IMR-90 (cell line): ENCODE data around the gene PDGFC. TPM values are rescaled to one million over a fixed set of nuclear protein-coding genes. Genes with fewer than 3 reads are reported as not detected.

ENCODE experiments used
- ATAC-seq: fragments of 200-7000 bp; cut with Tn5 transposase; 2 replicates; pipeline ENCODE4 v1.9.1; 2020; ENCODE audit warnings: low read depth, mild to moderate bottlenecking, moderate library complexity
- BruUV-seq: library from RNA; stranded (reverse); fragments of 400-500 nt; replicated peaks from 2 replicates; lab custom pipeline; 2021; lab: Mats Ljungman, UMichigan
- CTCF ChIA-PET: fragments of 300-600 bp; formaldehyde crosslinking; extraction: SDS; loops from one replicate; lab custom pipeline; 2021; ENCODE audit warnings: antibody characterized with exemption; lab: Yijun Ruan, JAX
- POLR2A ChIA-PET: fragments of 300-600 bp; sonication (Branson Sonifier 250); formaldehyde crosslinking; loops from one replicate; lab custom pipeline; 2022; ENCODE audit warnings: antibody characterized with exemption; ENCODE audit not compliant: unreplicated experiment; lab: Charles Lee
- DNase-seq: peaks from one replicate; pipeline ENCODE4 v3.0.0; 2013
- H2AFZ ChIP-seq: replicated peaks from 2 replicates; pipeline ENCODE3; 2013; ENCODE audit warnings: low read length, mild to moderate bottlenecking; ENCODE audit not compliant: poor library complexity
- H2AK5ac ChIP-seq: 2 replicates; pipeline ENCODE4 v1.6.1; 2013; ENCODE audit warnings: low read depth, low read length, inconsistent platforms
- H2AK9ac ChIP-seq: replicated peaks from 2 replicates; pipeline ENCODE3; 2013; ENCODE audit warnings: mild to moderate bottlenecking, low read depth, low read length, moderate library complexity; ENCODE audit not compliant: poor library complexity
- H2BK120ac ChIP-seq: 2 replicates; pipeline ENCODE4 v1.6.1; 2013; ENCODE audit warnings: low read depth, low read length, inconsistent platforms
- H2BK15ac ChIP-seq: 3 replicates; pipeline ENCODE4 v1.6.1; 2013; ENCODE audit warnings: low read depth, low read length, inconsistent platforms
- H2BK20ac ChIP-seq: 2 replicates; pipeline ENCODE4 v1.6.1; 2013; ENCODE audit warnings: low read depth, mild to moderate bottlenecking, inconsistent platforms, low read length, moderate library complexity
- H2BK5ac ChIP-seq: 2 replicates; pipeline ENCODE4 v1.6.1; 2013; ENCODE audit warnings: mild to moderate bottlenecking, low read depth, low read length, inconsistent platforms; ENCODE audit not compliant: poor library complexity, severe bottlenecking
- H3K14ac ChIP-seq: replicated peaks from 2 replicates; pipeline ENCODE4 v1.6.1; 2013; ENCODE audit warnings: low read depth, low read length, inconsistent platforms
- H3K18ac ChIP-seq: 2 replicates; pipeline ENCODE4 v1.6.1; 2013; ENCODE audit warnings: low read depth, low read length, control low read depth
- H3K23ac ChIP-seq: 2 replicates; pipeline ENCODE4 v1.6.1; 2013; ENCODE audit warnings: low read depth, low read length, inconsistent platforms
- H3K27ac ChIP-seq: 2 replicates; pipeline ENCODE4 v1.5.1; 2013; ENCODE audit warnings: mild to moderate bottlenecking, control low read depth, low read length; ENCODE audit not compliant: insufficient read depth
- H3K27me3 ChIP-seq: 2 replicates; pipeline ENCODE4 v1.6.1; 2013; ENCODE audit warnings: low read length; ENCODE audit not compliant: control insufficient read depth, insufficient read depth
- H3K36me3 ChIP-seq: 2 replicates; pipeline ENCODE4 v1.6.1; 2013; ENCODE audit warnings: low read length, mixed read lengths; ENCODE audit not compliant: control insufficient read depth, insufficient read depth
- H3K4ac ChIP-seq: 2 replicates; pipeline ENCODE4 v1.6.1; 2013; ENCODE audit warnings: low read depth, low read length, inconsistent platforms
- H3K4me1 ChIP-seq: 2 replicates; pipeline ENCODE4 v1.6.1; 2013; ENCODE audit warnings: low read length, mixed read lengths; ENCODE audit not compliant: control insufficient read depth, insufficient read depth
- H3K4me2 ChIP-seq: 2 replicates; pipeline ENCODE4 v1.6.1; 2013; ENCODE audit warnings: low read depth, mild to moderate bottlenecking, control low read depth, low read length, moderate library complexity
- H3K4me3 ChIP-seq: 2 replicates; pipeline ENCODE4 v1.5.1; 2013; ENCODE audit warnings: low read depth, mild to moderate bottlenecking, control low read depth, low read length, moderate library complexity; ENCODE audit not compliant: insufficient read depth
- H3K56ac ChIP-seq: 2 replicates; pipeline ENCODE4 v1.6.1; 2013; ENCODE audit warnings: low read length, inconsistent platforms; ENCODE audit not compliant: insufficient read depth; ENCODE audit errors: extremely low read depth
- H3K79me1 ChIP-seq, 2 experiments: 2 replicates each; pipeline ENCODE4 v1.6.1; 2013; ENCODE audit warnings: low read length in 2 of 2, inconsistent platforms in 1 of 2, low read depth in 1 of 2
- H3K9ac ChIP-seq: 2 replicates; pipeline ENCODE4 v1.6.1; 2013; ENCODE audit warnings: low read depth, low read length, control low read depth
- H3K9me1 ChIP-seq: 2 replicates; pipeline ENCODE4 v1.6.1; 2013; ENCODE audit warnings: low read length, inconsistent platforms; ENCODE audit not compliant: insufficient read depth
- H3K9me3 ChIP-seq: 2 replicates; pipeline ENCODE4 v1.6.1; 2013; ENCODE audit warnings: low read length; ENCODE audit not compliant: control insufficient read depth, insufficient read depth
- H4K20me1 ChIP-seq: 2 replicates; pipeline ENCODE4 v1.6.1; 2013; ENCODE audit warnings: low read length, inconsistent platforms; ENCODE audit not compliant: insufficient read depth
- H4K5ac ChIP-seq: 2 replicates; pipeline ENCODE4 v1.6.1; 2013; ENCODE audit warnings: mild to moderate bottlenecking, low read depth, low read length, control low read depth
- H4K8ac ChIP-seq, 2 experiments: 2 replicates each; pipeline ENCODE4 v1.6.1; 2013; ENCODE audit warnings: low read depth in 2 of 2, low read length in 2 of 2, control low read depth in 1 of 2, inconsistent platforms in 1 of 2
- H4K91ac ChIP-seq: 2 replicates; pipeline ENCODE4 v1.6.1; 2013; ENCODE audit warnings: low read depth, low read length, inconsistent platforms; ENCODE audit not compliant: insufficient read depth
- BHLHE40 ChIP-seq: fragments of 150-350 bp; IDR thresholded peaks from 2 replicates; pipeline ENCODE4 v1.6.1; 2016; ENCODE audit warnings: mild to moderate bottlenecking, low read depth, low read length
- CEBPB ChIP-seq: IDR thresholded peaks from 2 replicates; pipeline ENCODE4 v1.6.1; 2012; ENCODE audit warnings: low read depth, low read length, improper control_type of control experiment
- CHD1 ChIP-seq: IDR thresholded peaks from 2 replicates; pipeline ENCODE4 v1.6.1; 2012; ENCODE audit warnings: low read depth, low read length, improper control_type of control experiment
- CTCF ChIP-seq: conservative IDR thresholded peaks from 2 replicates; pipeline ENCODE4 v1.5.1; 2012; ENCODE audit warnings: mild to moderate bottlenecking, low read depth, low read length, improper control_type of control experiment
- ELK1 ChIP-seq: fragments of 150-350 bp; IDR thresholded peaks from 2 replicates; pipeline ENCODE4 v1.6.1; 2016; ENCODE audit warnings: low read depth, mild to moderate bottlenecking, low read length, moderate library complexity, borderline replicate concordance
- FOS ChIP-seq: fragments of 150-350 bp; IDR thresholded peaks from 2 replicates; pipeline ENCODE4 v1.6.1; 2016; ENCODE audit warnings: low read depth, low read length
- MAFK ChIP-seq: IDR thresholded peaks from 2 replicates; pipeline ENCODE4 v1.6.1; 2012; ENCODE audit warnings: low read depth, low read length, improper control_type of control experiment
- MAZ ChIP-seq: IDR thresholded peaks from 2 replicates; pipeline ENCODE4 v1.6.1; 2012; ENCODE audit warnings: low read depth, mild to moderate bottlenecking, low read length, improper control_type of control experiment, moderate library complexity, borderline replicate concordance
- MXI1 ChIP-seq: IDR thresholded peaks from 2 replicates; pipeline ENCODE4 v1.6.1; 2012; ENCODE audit warnings: low read depth, mild to moderate bottlenecking, low read length, moderate library complexity, borderline replicate concordance
- NFE2L2 ChIP-seq: fragments of 150-350 bp; IDR thresholded peaks from 2 replicates; pipeline ENCODE4 v1.6.1; 2016; ENCODE audit warnings: low read depth, mild to moderate bottlenecking, low read length
- POLR2A ChIP-seq: IDR thresholded peaks from 2 replicates; pipeline ENCODE4 v1.6.1; 2012; ENCODE audit warnings: mild to moderate bottlenecking, low read depth, low read length
- RAD21 ChIP-seq: IDR thresholded peaks from 2 replicates; pipeline ENCODE4 v1.6.1; 2012; ENCODE audit warnings: low read length, improper control_type of control experiment
- RCOR1 ChIP-seq: IDR thresholded peaks from 2 replicates; pipeline ENCODE4 v1.6.1; 2012; ENCODE audit warnings: mild to moderate bottlenecking, low read length, improper control_type of control experiment; ENCODE audit not compliant: insufficient replicate concordance
- RFX5 ChIP-seq: IDR thresholded peaks from 2 replicates; pipeline ENCODE4 v1.8.0; 2012; ENCODE audit warnings: low read depth, mild to moderate bottlenecking, low read length, moderate library complexity
- SMC3 ChIP-seq: fragments of 150-350 bp; IDR thresholded peaks from 2 replicates; pipeline ENCODE4 v1.6.1; 2016; ENCODE audit warnings: low read depth, mild to moderate bottlenecking, antibody characterized with exemption, low read length, moderate library complexity
- USF2 ChIP-seq: fragments of 150-350 bp; IDR thresholded peaks from 2 replicates; pipeline ENCODE4 v1.6.1; 2017; ENCODE audit warnings: mild to moderate bottlenecking, antibody characterized with exemption, low read length, low read depth
- WGBS, 2 experiments: methylation state at CpG; one replicate each; pipeline versions ENCODE4 v1.1.5 to v1.1.7; 2013; ENCODE audit warnings: missing lambda C conversion rate in 2 of 2; ENCODE audit not compliant: insufficient read length in 1 of 2; ENCODE audit errors: extremely low coverage in 2 of 2; 5-methylcytosine and 5-hydroxymethylcytosine counted together
- dilution Hi-C: fragments of 300-500 bp; cut with HindIII; formaldehyde crosslinking; loops from one replicate; pipeline ENCODE4 v1.14.3; 2018; ENCODE audit warnings: low sequenced_read_pairs; ENCODE audit not compliant: unreplicated experiment
- in situ Hi-C: fragments of 300-500 bp; cut with MboI; formaldehyde crosslinking; loops from 3 replicates; pipeline ENCODE4 v1.14.3; 2019; ENCODE audit warnings: low sequenced_read_pairs, inconsistent platforms, mixed read lengths
- intact Hi-C: fragments of 100-400 bp; cut with micrococcal nuclease; formaldehyde crosslinking; loops from 2 replicates; pipeline ENCODE4 v1.10.0; 2022
- polyA plus RNA-seq, 3 experiments: library from polyadenylated mRNA; depleted of rRNA; stranded (reverse); fragments of >200 nt; gene quantifications; 2 replicates each; pipeline ENCODE4 v1.2.3, GENCODE V29; 2012; ENCODE audit warnings: low replicate concordance in 1 of 3
- total RNA-seq: library from RNA; depleted of rRNA; stranded (reverse); fragments of >200 nt; gene quantifications from 2 replicates; pipeline ENCODE4 v1.2.3, GENCODE V29; 2012

Gene PDGFC
- total and polyA plus RNA-seq, 2 of the 4 experiments (the other 2 are of a cell fraction): 19.8 to 90.7 TPM

- ChIA-PET POLR2A (no interaction called here), CTCF (no interaction called here)
- no peaks in the 10 kb centered on the region for H3K36me3 ChIP-seq
- H3K27ac ChIP-seq: peak overlapping the region; percentile 78
- peaks cover 16 to 30% of the 10 kb centered on the region in 2 experiments for H3K79me1 ChIP-seq
- H2BK15ac ChIP-seq: peak overlapping the region; percentile 49; the same call in 1 of the 3 replicates
- BruUV-seq: no TSS peak
- peak overlapping the region; percentile 94 for H2BK120ac ChIP-seq
- in situ Hi-C loops (loop anchor here (10.0 kb wide), 1 partner anchor 186 kb away; no protein-coding TSS in a partner anchor), intact Hi-C loops (loop anchor here (2.0 to 10.0 kb wide), 4 partner anchors 168 to 614 kb away; no protein-coding TSS in a partner anchor), dilution Hi-C loops (no loop called here)
- peak overlapping the region; percentile 95 for H2BK5ac ChIP-seq
- H4K8ac ChIP-seq: peak overlapping the region in 1 of 2 experiments; percentile 86; a peak in 3 of 4 replicates
- H3K9me1 ChIP-seq: peaks cover 3% of the 10 kb centered on the region; the same call in 1 of the 2 replicates
- H3K56ac ChIP-seq: no peak overlapping the region; the same call in 1 of the 2 replicates
- H2AK5ac ChIP-seq: peak overlapping the region; percentile 79; the same call in 1 of the 2 replicates
- ATAC-seq: 0 out of 2 replicates have a peak, but pooled peaks have one; percentile 2
- peak overlapping the region; percentile 78 for H3K4me2 ChIP-seq
- peak overlapping the region; percentile 78 for H4K91ac ChIP-seq
- no peak for TF ChIP-seq SMC3
- no peak for TF ChIP-seq RAD21
- no peak for TF ChIP-seq USF2
- no peak for TF ChIP-seq CTCF
- TF ChIP-seq MAZ: no peak
- TF ChIP-seq MAFK: no peak
- no peak for TF ChIP-seq RFX5
- TF ChIP-seq CHD1: no peak
- TF ChIP-seq BHLHE40: no peak
- no peak for TF ChIP-seq NFE2L2
- no peak for TF ChIP-seq ELK1
- no peak for TF ChIP-seq MXI1
- no peak for TF ChIP-seq CEBPB
- TF ChIP-seq POLR2A: no peak
- no peak for TF ChIP-seq RCOR1
- no peak for TF ChIP-seq FOS
- H3K14ac ChIP-seq: peak overlapping the region; percentile 95
- H3K23ac ChIP-seq: peak overlapping the region; percentile 83; the same call in 1 of the 2 replicates
- no peak overlapping the region for H2AFZ ChIP-seq
- peak overlapping the region; percentile 90 for H3K18ac ChIP-seq
- no CpG with 5 or more reads among the region's 4 CpGs for WGBS, 2 experiments
- H3K4ac ChIP-seq: peak overlapping the region; percentile 95
- H3K4me1 ChIP-seq: peaks cover 18% of the 10 kb centered on the region
- H3K9ac ChIP-seq: no peak overlapping the region
- no peak overlapping the region for H3K4me3 ChIP-seq
- DNase-seq: peak; percentile 59
- H2BK20ac ChIP-seq: peak overlapping the region; percentile 88
- H3K9me3 ChIP-seq: no peaks in the 10 kb centered on the region
- H3K27me3 ChIP-seq: no peaks in the 10 kb centered on the region
- H4K20me1 ChIP-seq: no peaks in the 10 kb centered on the region
- H4K5ac ChIP-seq: peak overlapping the region; percentile 65; the same call in 1 of the 2 replicates
- H2AK9ac ChIP-seq: no peak overlapping the region
Observed at GRCh38 chr4:156779042-156779441, 192.6 kb downstream of the PDGFC start.
